HEK293 (cell line): Measurements from ENCODE around the gene PRKCZ.

ENCODE experiments used
- CTCF ChIA-PET: fragments of 350-600 bp; formaldehyde crosslinking; extraction: SDS; loops from one replicate; lab custom pipeline; 2021; ENCODE audit warnings: antibody characterized with exemption; lab: Yijun Ruan, JAX
- POLR2A ChIA-PET: fragments of 300-600 bp; formaldehyde crosslinking; extraction: SDS; loops from one replicate; lab custom pipeline; 2020; ENCODE audit warnings: antibody characterized with exemption, inconsistent platforms; lab: Yijun Ruan, JAX
- H3K27ac ChIP-seq: fragments of 200-500 bp; sonication (Bioruptor generic); 2 replicates; pipeline ENCODE4 v1.5.1; 2014; ENCODE audit warnings: low read depth, low read length, control low read depth, inconsistent platforms; ENCODE audit errors: extremely low read depth
- H3K36me3 ChIP-seq, 2 experiments: fragments of 200-500 bp in 1 of 2; sonication (Bioruptor generic) in 1 of 2; 1 replicate in 1 of 2; 2 replicates in 1 of 2; pipeline ENCODE4 v1.5.1; 2014 to 2017; ENCODE audit warnings: inconsistent platforms in 2 of 2, low read length in 2 of 2; ENCODE audit not compliant: control insufficient read depth in 2 of 2, insufficient read depth in 1 of 2
- H3K4me1 ChIP-seq: fragments of 200-500 bp; sonication (Bioruptor generic); 2 replicates; pipeline ENCODE4 v1.5.1; 2014; ENCODE audit warnings: mild to moderate bottlenecking, low read length, inconsistent platforms; ENCODE audit not compliant: control insufficient read depth, insufficient read depth
- H3K4me3 ChIP-seq: 2 replicates; pipeline ENCODE4 v1.5.1; 2011; ENCODE audit warnings: low read depth, mild to moderate bottlenecking, control low read depth, low read length, moderate library complexity
- H3K9me3 ChIP-seq: fragments of 200-500 bp; sonication (Bioruptor generic); 2 replicates; pipeline ENCODE4 v1.5.1; 2014; ENCODE audit warnings: low read depth, low read length, inconsistent platforms; ENCODE audit not compliant: control insufficient read depth, insufficient read depth
- HOXC10 ChIP-seq: sonication (generic); formaldehyde crosslinking; IDR thresholded peaks from 2 replicates; pipeline ENCODE4 v1.8.1; 2023; ENCODE audit warnings: mild to moderate bottlenecking, missing genetic modification reagents
- MEIS1 ChIP-seq: sonication (generic); formaldehyde crosslinking; IDR thresholded peaks from 2 replicates; pipeline ENCODE4 v1.8.1; 2022; ENCODE audit warnings: missing genetic modification reagents, mild to moderate bottlenecking, borderline replicate concordance
- REST ChIP-seq: fragments of 450-650 bp; formaldehyde crosslinking; IDR thresholded peaks from 2 replicates; pipeline ENCODE4 v1.5.1; 2016; ENCODE audit warnings: missing biosample characterization, missing genetic modification characterization
- SETDB1 ChIP-seq: IDR thresholded peaks from one replicate; pipeline ENCODE4 v1.6.1; 2017; ENCODE audit warnings: mild to moderate bottlenecking, low read length, moderate library complexity, mixed read lengths; ENCODE audit not compliant: insufficient read length
- TRIM28 ChIP-seq: IDR thresholded peaks from 2 replicates; pipeline ENCODE4 v1.6.1; 2011; ENCODE audit warnings: low read length, control low read depth, borderline replicate concordance
- YY1 ChIP-seq: fragments of 450-650 bp; formaldehyde crosslinking; IDR thresholded peaks from 2 replicates; pipeline ENCODE4 v1.5.1; 2018; ENCODE audit warnings: missing biosample characterization, missing genetic modification characterization
- ZBTB1 ChIP-seq: fragments of 450-650 bp; formaldehyde crosslinking; IDR thresholded peaks from 2 replicates; pipeline ENCODE4 v1.5.1; 2016; ENCODE audit warnings: missing biosample characterization, missing genetic modification characterization
- ZNF140 ChIP-seq: fragments of 450-650 bp; formaldehyde crosslinking; IDR thresholded peaks from 2 replicates; pipeline ENCODE4 v1.5.1; 2016; ENCODE audit warnings: missing biosample characterization, missing genetic modification characterization
- ZNF221 ChIP-seq: fragments of 450-650 bp; formaldehyde crosslinking; IDR thresholded peaks from 2 replicates; pipeline ENCODE4 v1.5.1; 2017; ENCODE audit warnings: missing biosample characterization, missing genetic modification characterization, borderline replicate concordance
- ZNF280C ChIP-seq: fragments of 450-650 bp; formaldehyde crosslinking; IDR thresholded peaks from 2 replicates; pipeline ENCODE4 v1.5.1; 2016; ENCODE audit warnings: missing biosample characterization, missing genetic modification characterization
- ZNF350 ChIP-seq: fragments of 450-650 bp; formaldehyde crosslinking; IDR thresholded peaks from 2 replicates; pipeline ENCODE4 v1.5.0; 2017; ENCODE audit warnings: missing biosample characterization, mild to moderate bottlenecking, missing genetic modification characterization
- ZNF398 ChIP-seq: fragments of 450-650 bp; formaldehyde crosslinking; IDR thresholded peaks from 2 replicates; pipeline ENCODE4 v1.5.1; 2017; ENCODE audit warnings: missing biosample characterization, missing genetic modification characterization
- ZNF416 ChIP-seq: fragments of 450-650 bp; formaldehyde crosslinking; IDR thresholded peaks from 2 replicates; pipeline ENCODE4 v1.5.1; 2016; ENCODE audit warnings: missing biosample characterization, missing genetic modification characterization
- ZNF530 ChIP-seq: fragments of 450-650 bp; formaldehyde crosslinking; IDR thresholded peaks from 2 replicates; pipeline ENCODE4 v1.5.1; 2016; ENCODE audit warnings: low read depth, missing biosample characterization, missing genetic modification characterization
- ZNF621 ChIP-seq: fragments of 450-650 bp; formaldehyde crosslinking; IDR thresholded peaks from 2 replicates; pipeline ENCODE4 v1.5.1; 2017; ENCODE audit warnings: missing biosample characterization, missing genetic modification characterization
- ZNF707 ChIP-seq: fragments of 450-650 bp; formaldehyde crosslinking; IDR thresholded peaks from 2 replicates; pipeline ENCODE4 v1.5.1; 2016; ENCODE audit warnings: missing biosample characterization, missing genetic modification characterization
- TF ChIP-seq, protein P1 (sequence below): fragments of 450-650 bp; formaldehyde crosslinking; IDR thresholded peaks from 2 replicates; pipeline ENCODE4 v1.5.1; 2016; ENCODE audit warnings: missing biosample characterization, missing genetic modification characterization
- TF ChIP-seq, protein P2 (sequence below): fragments of 450-650 bp; formaldehyde crosslinking; IDR thresholded peaks from 2 replicates; pipeline ENCODE4 v1.5.1; 2016; ENCODE audit warnings: missing biosample characterization, missing genetic modification characterization

PRKCZ gene

GRCh38 chr1:2037314-2037979 is 12.8 kb upstream of the PRKCZ start:
- ChIA-PET POLR2A (no interaction called here), CTCF (no interaction called here)
- no peak overlapping the region for H3K4me3 ChIP-seq
- H3K36me3 ChIP-seq = no peaks in the 10 kb centered on the region
- no peaks in the 10 kb centered on the region for H3K9me3 ChIP-seq
- TF ChIP-seq, protein P1, sequence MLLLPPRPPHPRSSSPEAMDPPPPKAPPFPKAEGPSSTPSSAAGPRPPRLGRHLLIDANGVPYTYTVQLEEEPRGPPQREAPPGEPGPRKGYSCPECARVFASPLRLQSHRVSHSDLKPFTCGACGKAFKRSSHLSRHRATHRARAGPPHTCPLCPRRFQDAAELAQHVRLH (tag by site-specific recombination) = no peak
- no peak for TF ChIP-seq MEIS1 (CRISPR knock-in tag)
- TF ChIP-seq ZNF416 (tag by site-specific recombination) = no peak
- no peak for TF ChIP-seq ZBTB1 (tag by site-specific recombination)
- no peak for TF ChIP-seq ZNF350 (tag by site-specific recombination)
- no peak for TF ChIP-seq ZNF221 (tag by site-specific recombination)
- TF ChIP-seq HOXC10 (CRISPR knock-in tag) = no peak
- TF ChIP-seq REST (tag by site-specific recombination) = no peak
- TF ChIP-seq YY1 (tag by site-specific recombination) = no peak
- TF ChIP-seq, protein P2, sequence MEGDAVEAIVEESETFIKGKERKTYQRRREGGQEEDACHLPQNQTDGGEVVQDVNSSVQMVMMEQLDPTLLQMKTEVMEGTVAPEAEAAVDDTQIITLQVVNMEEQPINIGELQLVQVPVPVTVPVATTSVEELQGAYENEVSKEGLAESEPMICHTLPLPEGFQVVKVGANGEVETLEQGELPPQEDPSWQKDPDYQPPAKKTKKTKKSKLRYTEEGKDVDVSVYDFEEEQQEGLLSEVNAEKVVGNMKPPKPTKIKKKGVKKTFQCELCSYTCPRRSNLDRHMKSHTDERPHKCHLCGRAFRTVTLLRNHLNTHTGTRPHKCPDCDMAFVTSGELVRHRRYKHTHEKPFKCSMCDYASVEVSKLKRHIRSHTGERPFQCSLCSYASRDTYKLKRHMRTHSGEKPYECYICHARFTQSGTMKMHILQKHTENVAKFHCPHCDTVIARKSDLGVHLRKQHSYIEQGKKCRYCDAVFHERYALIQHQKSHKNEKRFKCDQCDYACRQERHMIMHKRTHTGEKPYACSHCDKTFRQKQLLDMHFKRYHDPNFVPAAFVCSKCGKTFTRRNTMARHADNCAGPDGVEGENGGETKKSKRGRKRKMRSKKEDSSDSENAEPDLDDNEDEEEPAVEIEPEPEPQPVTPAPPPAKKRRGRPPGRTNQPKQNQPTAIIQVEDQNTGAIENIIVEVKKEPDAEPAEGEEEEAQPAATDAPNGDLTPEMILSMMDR (tag by site-specific recombination) = no peak
- H3K27ac ChIP-seq = no peak overlapping the region
- no peaks in the 10 kb centered on the region for H3K4me1 ChIP-seq

DNA sequence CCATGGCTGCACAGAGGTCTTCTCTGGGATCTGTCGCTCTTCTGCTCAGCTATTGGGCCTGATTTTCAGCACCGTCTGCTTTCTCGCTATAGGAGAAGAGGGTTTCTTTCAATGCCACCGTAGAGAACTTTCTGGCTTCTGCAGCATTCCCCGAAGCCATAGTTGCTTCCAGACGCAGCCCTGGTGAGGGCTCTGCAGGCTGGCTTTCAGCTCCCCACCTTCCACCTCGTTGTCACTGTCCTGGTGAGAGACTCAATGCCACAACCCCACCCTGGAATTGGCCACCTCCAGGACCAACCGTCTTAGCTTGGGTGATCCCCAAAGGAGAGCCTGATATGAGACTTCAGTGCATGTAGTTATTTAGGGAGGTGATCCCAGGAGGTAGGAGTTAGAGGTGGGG is 12.0 kb upstream of the PRKCZ start:
- ChIA-PET CTCF (no interaction called here), POLR2A (no interaction called here)
- TF ChIP-seq TRIM28 (no peak), SETDB1 (peak; percentile 46)
- H3K9me3 ChIP-seq = no peaks in the 10 kb centered on the region
- H3K36me3 ChIP-seq = no peaks in the 10 kb centered on the region
- H3K27ac ChIP-seq = no peak overlapping the region
- no peak overlapping the region for H3K4me3 ChIP-seq
- H3K4me1 ChIP-seq = no peaks in the 10 kb centered on the region

GRCh38 chr1:2039251-2039650 is 11.0 kb upstream of the PRKCZ start:
- Histone ChIP-seq H3K4me3 (no peak overlapping the region), H3K4me1 (no peaks in the 10 kb centered on the region), H3K27ac (no peak overlapping the region), H3K36me3 (no peaks in the 10 kb centered on the region), H3K9me3 (no peaks in the 10 kb centered on the region)
- ChIA-PET CTCF (no interaction called here), POLR2A (no interaction called here)
- TF ChIP-seq ZNF707 (tag by site-specific recombination) (no peak), ZNF398 (tag by site-specific recombination) (no peak), REST (tag by site-specific recombination) (no peak), ZNF140 (no peak), ZNF530 (tag by site-specific recombination) (no peak), ZNF621 (tag by site-specific recombination) (no peak), ZNF280C (tag by site-specific recombination) (no peak)
